H9 (cell line): Measurements from ENCODE around the gene C1orf52. TPM values are rescaled to one million over a fixed set of nuclear protein-coding genes. Genes with fewer than 3 reads are reported as not detected.

Experiments
- DNase-seq: peaks from one replicate; pipeline ENCODE4 v3.0.0-alpha.2; 2017
- H2AFZ ChIP-seq: one replicate; pipeline ENCODE4 v1.6.1; 2013; ENCODE audit warnings: mild to moderate bottlenecking, low read length, control low read depth, moderate library complexity
- H2AK5ac ChIP-seq: 2 replicates; pipeline ENCODE4 v1.6.1; 2013; ENCODE audit warnings: low read length, control low read depth, mixed read lengths; ENCODE audit not compliant: insufficient read length
- H2BK120ac ChIP-seq: one replicate; pipeline ENCODE4 v1.6.1; 2013; ENCODE audit warnings: low read depth, mild to moderate bottlenecking, low read length, control low read depth, inconsistent platforms; ENCODE audit not compliant: poor library complexity, severe bottlenecking
- H2BK12ac ChIP-seq: 2 replicates; pipeline ENCODE4 v1.6.1; 2013; ENCODE audit warnings: low read length, control low read depth, mixed read lengths, low read depth; ENCODE audit not compliant: insufficient read length
- H2BK15ac ChIP-seq: 2 replicates; pipeline ENCODE4 v1.6.1; 2013; ENCODE audit warnings: low read depth, low read length, control low read depth
- H2BK20ac ChIP-seq: one replicate; pipeline ENCODE4 v1.6.1; 2013; ENCODE audit warnings: low read depth, mild to moderate bottlenecking, low read length, control low read depth, inconsistent platforms; ENCODE audit not compliant: poor library complexity, severe bottlenecking
- H2BK5ac ChIP-seq: 2 replicates; pipeline ENCODE4 v1.6.1; 2013; ENCODE audit warnings: low read length, control low read depth, mixed read lengths; ENCODE audit not compliant: insufficient read length
- H3K14ac ChIP-seq: 2 replicates; pipeline ENCODE4 v1.6.1; 2013; ENCODE audit warnings: low read length, control low read depth; ENCODE audit not compliant: insufficient read depth
- H3K18ac ChIP-seq: 2 replicates; pipeline ENCODE4 v1.6.1; 2013; ENCODE audit warnings: low read depth, mild to moderate bottlenecking, mixed read lengths, low read length, control low read depth; ENCODE audit not compliant: insufficient read length
- H3K23ac ChIP-seq: 2 replicates; pipeline ENCODE4 v1.6.1; 2013; ENCODE audit warnings: low read length, control low read depth, mixed read lengths, low read depth; ENCODE audit not compliant: insufficient read length
- H3K23me2 ChIP-seq: 2 replicates; pipeline ENCODE4 v1.6.1; 2013; ENCODE audit warnings: low read depth, mild to moderate bottlenecking, mixed read lengths, low read length, control low read depth; ENCODE audit not compliant: insufficient read length, poor library complexity, severe bottlenecking
- H3K27ac ChIP-seq: 2 replicates; pipeline ENCODE4 v1.5.1; 2013; ENCODE audit warnings: low read length, control low read depth, mixed read lengths, low read depth; ENCODE audit not compliant: insufficient read length
- H3K27me3 ChIP-seq: 2 replicates; pipeline ENCODE4 v1.6.1; 2013; ENCODE audit warnings: low read length, control low read depth, inconsistent platforms; ENCODE audit not compliant: insufficient read depth
- H3K4ac ChIP-seq: 2 replicates; pipeline ENCODE4 v1.6.1; 2013; ENCODE audit warnings: low read depth, mild to moderate bottlenecking, control low read depth, inconsistent platforms, low read length, moderate library complexity
- H3K4me1 ChIP-seq: 2 replicates; pipeline ENCODE4 v1.6.1; 2013; ENCODE audit warnings: low read length, control low read depth, inconsistent platforms; ENCODE audit not compliant: insufficient read depth
- H3K4me2 ChIP-seq: 2 replicates; pipeline ENCODE4 v1.6.1; 2013; ENCODE audit warnings: low read length, control low read depth, mixed read lengths; ENCODE audit not compliant: insufficient read length, insufficient read depth
- H3K56ac ChIP-seq: 2 replicates; pipeline ENCODE4 v1.6.1; 2013; ENCODE audit warnings: low read depth, mild to moderate bottlenecking, mixed read lengths, low read length, control low read depth; ENCODE audit not compliant: insufficient read length
- H3K79me1 ChIP-seq: 2 replicates; pipeline ENCODE4 v1.6.1; 2013; ENCODE audit warnings: low read depth, mild to moderate bottlenecking, moderate library complexity, low read length, control low read depth, inconsistent platforms; ENCODE audit not compliant: insufficient read depth, poor library complexity, severe bottlenecking
- H3K79me2 ChIP-seq: 2 replicates; pipeline ENCODE4 v1.6.1; 2013; ENCODE audit warnings: low read length, control low read depth, inconsistent platforms; ENCODE audit not compliant: insufficient read depth
- H3K9ac ChIP-seq: 2 replicates; pipeline ENCODE4 v1.6.1; 2013; ENCODE audit warnings: low read length, control low read depth, mixed read lengths; ENCODE audit not compliant: insufficient read length; ENCODE audit errors: extremely low read depth
- H3K9me3 ChIP-seq: one replicate; pipeline ENCODE4 v1.6.1; 2013; ENCODE audit warnings: low read depth, low read length, inconsistent platforms; ENCODE audit not compliant: control insufficient read depth
- H3T11ph ChIP-seq: one replicate; pipeline ENCODE4 v1.6.1; 2013; ENCODE audit warnings: mild to moderate bottlenecking, low read length, control low read depth, inconsistent platforms
- H4K20me1 ChIP-seq: one replicate; pipeline ENCODE4 v1.6.1; 2013; ENCODE audit not compliant: control insufficient read depth, insufficient read length, insufficient read depth
- H4K5ac ChIP-seq: 2 replicates; pipeline ENCODE4 v1.6.1; 2013; ENCODE audit warnings: low read depth, mild to moderate bottlenecking, mixed read lengths, low read length, control low read depth; ENCODE audit not compliant: insufficient read length
- H4K8ac ChIP-seq: replicated peaks from 2 replicates; pipeline ENCODE4 v1.6.1; 2013; ENCODE audit warnings: low read length, control low read depth, mixed read lengths, low read depth; ENCODE audit not compliant: insufficient read length
- H4K91ac ChIP-seq: 2 replicates; pipeline ENCODE4 v1.6.1; 2013; ENCODE audit warnings: low read depth, mild to moderate bottlenecking, moderate library complexity, mixed read lengths, low read length, control low read depth; ENCODE audit not compliant: insufficient read length
- H3K27ac Mint-ChIP-seq, 3 experiments: 2 replicates in 2 of 3; 3 replicates in 1 of 3; pipeline ENCODE4 v1.8.0; 2020 to 2021; ENCODE audit warnings: mixed read lengths in 3 of 3, mild to moderate bottlenecking in 1 of 3, moderate library complexity in 1 of 3
- H3K27me3 Mint-ChIP-seq: 2 replicates; pipeline ENCODE4 v1.8.0; 2021; ENCODE audit warnings: low read depth, mild to moderate bottlenecking, moderate library complexity, mixed read lengths
- H3K36me3 Mint-ChIP-seq, 3 experiments: 2 replicates in 2 of 3; 3 replicates in 1 of 3; pipeline ENCODE4 v1.8.0; 2020 to 2021; ENCODE audit warnings: low read depth in 3 of 3, mixed read lengths in 3 of 3; ENCODE audit not compliant: insufficient read depth in 1 of 3
- H3K4me1 Mint-ChIP-seq, 2 experiments: 2 replicates each; pipeline ENCODE4 v1.8.0; 2020; ENCODE audit warnings: mixed read lengths in 2 of 2
- H3K4me3 Mint-ChIP-seq, 2 experiments: 2 replicates in 1 of 2; 3 replicates in 1 of 2; pipeline ENCODE4 v1.8.0; 2020 to 2021; ENCODE audit warnings: mild to moderate bottlenecking in 2 of 2, mixed read lengths in 2 of 2, moderate library complexity in 1 of 2
- H3K9me3 Mint-ChIP-seq, 2 experiments: 2 replicates in 1 of 2; 3 replicates in 1 of 2; pipeline ENCODE4 v1.8.0; 2020; ENCODE audit warnings: mild to moderate bottlenecking in 2 of 2, mixed read lengths in 2 of 2, moderate library complexity in 1 of 2
- CTCF ChIP-seq: fragments of 200-600 bp; sonication (generic); conservative IDR thresholded peaks from 3 replicates; pipeline ENCODE4 v1.8.0; 2021; ENCODE audit warnings: antibody characterized with exemption, mild to moderate bottlenecking
- WGBS: extraction: QIAGEN DNeasy Blood & Tissue Kit; methylation state at CpG from one replicate; pipeline ENCODE4 v1.1.7; 2013; ENCODE audit warnings: missing lambda C conversion rate, low lambda C conversion rate, mixed read lengths; ENCODE audit not compliant: insufficient read length; ENCODE audit errors: extremely low coverage; 5-methylcytosine and 5-hydroxymethylcytosine counted together
- total RNA-seq: library from RNA; stranded (reverse); gene quantifications from 2 replicates; pipeline ENCODE4 v1.2.1, GENCODE V29; 2021

Gene C1orf52
- total RNA-seq, 1 experiment from 2014 or later = 45.1 TPM

- peaks cover 4% of the 10 kb centered on the region; the same call in 1 of the 2 replicates for H3K4me1 ChIP-seq
- WGBS = no CpG with 5 or more reads among the region's 5 CpGs
- Mint-ChIP-seq H3K9me3 (no peaks in the 10 kb centered on the region; a peak in 2 of 5 replicates), H3K27ac (no peak overlapping the region), H3K36me3 (no peaks in the 10 kb centered on the region), H3K27me3 (no peaks in the 10 kb centered on the region; the same call in 1 of the 2 replicates), H3K4me1 (peaks cover 43 to 47% of the 10 kb centered on the region in 2 experiments), H3K4me3 (no peak overlapping the region)
- H2BK120ac ChIP-seq = no peak overlapping the region
- H3K56ac ChIP-seq = no peak overlapping the region
- H3K9ac ChIP-seq = no peak overlapping the region
- TF ChIP-seq CTCF = no peak
- no peak overlapping the region for H3K23ac ChIP-seq
- no peaks in the 10 kb centered on the region for H3K23me2 ChIP-seq
- no peak overlapping the region for H3K4me2 ChIP-seq
- H2AFZ ChIP-seq = no peak overlapping the region
- H4K20me1 ChIP-seq = no peaks in the 10 kb centered on the region
- no peak overlapping the region for H3K14ac ChIP-seq
- no peak overlapping the region for H2BK5ac ChIP-seq
- no peak overlapping the region for H3T11ph ChIP-seq
- H2BK15ac ChIP-seq = no peak overlapping the region
- no peak overlapping the region for H3K18ac ChIP-seq
- H2AK5ac ChIP-seq = no peak overlapping the region
- H2BK20ac ChIP-seq = no peak overlapping the region
- H3K4ac ChIP-seq = no peak overlapping the region
- H4K5ac ChIP-seq = no peak overlapping the region
- H3K79me2 ChIP-seq = no peaks in the 10 kb centered on the region
- no peak overlapping the region for H4K8ac ChIP-seq
- no peak overlapping the region for H3K27ac ChIP-seq
- DNase-seq = no peak
- H3K9me3 ChIP-seq = no peaks in the 10 kb centered on the region
- H3K27me3 ChIP-seq = no peaks in the 10 kb centered on the region
- H2BK12ac ChIP-seq = no peak overlapping the region
- no peaks in the 10 kb centered on the region for H3K79me1 ChIP-seq
- H4K91ac ChIP-seq = no peak overlapping the region
These were observed 36.1 kb downstream of the C1orf52 start for GRCh38 chr1:85223334-85223733.
